Stomach (tissue), 4 donors: ENCODE data around the gene ABCA13.

ENCODE experiments used
- CTCF ChIP-seq, 7 experiments: fragments of 450-650 bp in 4 of 7; fragments of 200-600 bp in 3 of 7; sonication (generic) in 3 of 7; IDR thresholded peaks; one replicate each; pipeline ENCODE4 v1.5.1; 2016 to 2019; ENCODE audit warnings: antibody characterized with exemption in 7 of 7, control low read depth in 2 of 7, mild to moderate bottlenecking in 1 of 7
- POLR2AphosphoS5 ChIP-seq, 3 donors: sonication (generic); formaldehyde crosslinking; IDR thresholded peaks; one replicate each; pipeline ENCODE4 v1.6.1; 2016; ENCODE audit warnings: antibody characterized with exemption in 3 of 3

- TF ChIP-seq CTCF (IDR thresholded peaks at IDR 0.05) (no peak), POLR2AphosphoS5 (IDR thresholded peaks at IDR 0.05) (no peak)
Measured at GRCh38 chr7:48667407-48667806, 496.1 kb downstream of the ABCA13 start.
